ENCODE measurements around the gene KCNS3.

The KCNS3 gene

GRCh38 chr2:17847236-17847635, 31.2 kb upstream of the KCNS3 start:
- H3K9me2 ChIP-seq (replicated peaks; ENCODE audit: control insufficient read depth, low read length): no peaks in the 10 kb centered on the region
- no peaks in the 10 kb centered on the region for H3K36me3 ChIP-seq (ENCODE audit: control insufficient read depth, low read length)
- TF ChIP-seq EZH2phosphoT487 (IDR thresholded peaks at IDR 0.05; ENCODE audit: borderline replicate concordance, low read length) (no peak), CTCF (IDR thresholded peaks at IDR 0.05; ENCODE audit: low read depth, low read length, poor library complexity, severe bottlenecking) (no peak)
- no peaks in the 10 kb centered on the region for H3F3A ChIP-seq (ENCODE audit: control insufficient read depth, insufficient read depth)
- H3K4me3 ChIP-seq (ENCODE audit: low read length): no peak overlapping the region
- H3K27me3 ChIP-seq (ENCODE audit: control insufficient read depth, low read length): peaks cover 10% of the 10 kb centered on the region
- no peaks in the 10 kb centered on the region for H3K9me3 ChIP-seq (ENCODE audit: control insufficient read depth, insufficient read depth, low read length)
- no peaks in the 10 kb centered on the region for H3K4me1 ChIP-seq (ENCODE audit: control insufficient read depth, low read length)
- H3K4me2 ChIP-seq (ENCODE audit: low read length): no peak overlapping the region
- no peaks in the 10 kb centered on the region for H3K79me2 ChIP-seq (ENCODE audit: control insufficient read depth, low read length)
- H3K27ac ChIP-seq (ENCODE audit: low read depth, low read length): no peak overlapping the region
- no peaks in the 10 kb centered on the region for H4K20me1 ChIP-seq (ENCODE audit: control insufficient read depth, insufficient read depth, low read depth, low read length)

- peaks cover 3% of the 10 kb centered on the region; the same call in 1 of the 2 replicates for H3K27me3 ChIP-seq (ENCODE audit: control insufficient read depth, low read length)
- no peaks in the 10 kb centered on the region for H3K4me1 ChIP-seq (ENCODE audit: control insufficient read depth, low read length)
- no peaks in the 10 kb centered on the region for H3K79me2 ChIP-seq (ENCODE audit: control insufficient read depth, low read length)
- no peak overlapping the region for H3K4me2 ChIP-seq (ENCODE audit: low read length)
- H3K27ac ChIP-seq (ENCODE audit: low read depth, low read length): no peak overlapping the region
- H3K9me2 ChIP-seq (replicated peaks; ENCODE audit: control insufficient read depth, low read length): no peaks in the 10 kb centered on the region
- TF ChIP-seq EZH2phosphoT487 (IDR thresholded peaks at IDR 0.05; ENCODE audit: borderline replicate concordance, low read length) (no peak), CTCF (IDR thresholded peaks at IDR 0.05; ENCODE audit: low read depth, low read length, poor library complexity, severe bottlenecking) (no peak)
- no peaks in the 10 kb centered on the region for H3K9me3 ChIP-seq (ENCODE audit: control insufficient read depth, insufficient read depth, low read length)
- no peak overlapping the region for H3K4me3 ChIP-seq (ENCODE audit: low read length)
- no peaks in the 10 kb centered on the region for H3F3A ChIP-seq (ENCODE audit: control insufficient read depth, insufficient read depth)
- H3K36me3 ChIP-seq (ENCODE audit: control insufficient read depth, low read length): no peaks in the 10 kb centered on the region
- no peaks in the 10 kb centered on the region for H4K20me1 ChIP-seq (ENCODE audit: control insufficient read depth, insufficient read depth, low read depth, low read length)
Measured at GRCh38 chr2:17849275-17849674, 29.2 kb upstream of the KCNS3 start.

GRCh38 chr2:17850151-17850550, 28.3 kb upstream of the KCNS3 start:
- Histone ChIP-seq H3K4me2 (ENCODE audit: low read length) (no peak overlapping the region), H3K9me2 (replicated peaks; ENCODE audit: control insufficient read depth, low read length) (no peaks in the 10 kb centered on the region), H4K20me1 (ENCODE audit: control insufficient read depth, insufficient read depth, low read depth, low read length) (no peaks in the 10 kb centered on the region), H3K9me3 (ENCODE audit: control insufficient read depth, insufficient read depth, low read length) (no peaks in the 10 kb centered on the region), H3K79me2 (ENCODE audit: control insufficient read depth, low read length) (no peaks in the 10 kb centered on the region), H3K4me1 (ENCODE audit: control insufficient read depth, low read length) (no peaks in the 10 kb centered on the region), H3K27ac (ENCODE audit: low read depth, low read length) (no peak overlapping the region), H3F3A (ENCODE audit: control insufficient read depth, insufficient read depth) (no peaks in the 10 kb centered on the region), H3K4me3 (ENCODE audit: low read length) (no peak overlapping the region), H3K27me3 (ENCODE audit: control insufficient read depth, low read length) (peaks cover 1% of the 10 kb centered on the region; the same call in 1 of the 2 replicates), H3K36me3 (ENCODE audit: control insufficient read depth, low read length) (no peaks in the 10 kb centered on the region)
- TF ChIP-seq CTCF (IDR thresholded peaks at IDR 0.05; ENCODE audit: low read depth, low read length, poor library complexity, severe bottlenecking): no peak
- TF ChIP-seq EZH2phosphoT487 (IDR thresholded peaks at IDR 0.05; ENCODE audit: borderline replicate concordance, low read length): no peak

Measured in DOHH2 (cell line).